HG02763 (cell line): ENCODE results near the gene TINAGL1.

Experiments
- ATAC-seq: cut with Tn5 transposase; IDR thresholded peaks from one replicate; pipeline ENCODE4 v1.9.1; 2021; ENCODE audit warnings: mild to moderate bottlenecking, moderate library complexity; ENCODE audit not compliant: unreplicated experiment

The TINAGL1 gene

GRCh38 chr1:31625561-31626222 lies 49.4 kb downstream of the TINAGL1 start:
- no peak for ATAC-seq

- no peak for ATAC-seq
Measured at GRCh38 chr1:31626223-31627207, 50.2 kb downstream of the TINAGL1 start.

DNA sequence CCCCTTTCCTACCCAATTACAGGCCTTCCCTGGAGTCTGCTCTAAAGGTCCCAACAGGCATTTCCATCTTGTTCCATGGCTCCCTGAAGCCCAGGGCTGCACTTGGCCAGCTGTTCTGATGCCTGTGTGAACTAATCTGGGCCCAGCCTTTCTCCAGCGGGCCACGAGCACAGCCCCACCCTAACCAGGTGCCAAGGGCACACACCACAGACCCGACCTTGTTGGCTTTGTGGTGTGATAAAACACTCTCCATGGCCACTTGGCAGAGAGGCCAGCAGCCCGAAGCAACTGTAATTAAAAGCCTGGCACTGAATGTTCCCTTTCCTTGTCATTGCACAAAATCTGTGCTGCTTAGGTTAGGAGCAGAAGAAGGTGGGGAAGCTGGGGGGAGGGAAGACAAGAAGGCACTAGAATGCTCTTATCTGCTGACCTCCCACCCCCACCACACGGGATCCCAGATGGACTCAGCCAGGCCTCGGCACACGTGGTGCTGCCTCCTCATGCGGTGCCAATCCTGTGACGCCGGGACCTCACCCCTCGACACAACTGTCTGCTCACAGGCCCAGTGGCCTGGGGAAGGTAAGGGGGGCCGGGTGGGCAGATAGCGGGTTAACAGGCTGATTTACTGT lies 51.1 kb downstream of the TINAGL1 start:
- no peak for ATAC-seq

GRCh38 chr1:31627930-31628559 lies 51.7 kb downstream of the TINAGL1 start:
- ATAC-seq = no peak

DNA sequence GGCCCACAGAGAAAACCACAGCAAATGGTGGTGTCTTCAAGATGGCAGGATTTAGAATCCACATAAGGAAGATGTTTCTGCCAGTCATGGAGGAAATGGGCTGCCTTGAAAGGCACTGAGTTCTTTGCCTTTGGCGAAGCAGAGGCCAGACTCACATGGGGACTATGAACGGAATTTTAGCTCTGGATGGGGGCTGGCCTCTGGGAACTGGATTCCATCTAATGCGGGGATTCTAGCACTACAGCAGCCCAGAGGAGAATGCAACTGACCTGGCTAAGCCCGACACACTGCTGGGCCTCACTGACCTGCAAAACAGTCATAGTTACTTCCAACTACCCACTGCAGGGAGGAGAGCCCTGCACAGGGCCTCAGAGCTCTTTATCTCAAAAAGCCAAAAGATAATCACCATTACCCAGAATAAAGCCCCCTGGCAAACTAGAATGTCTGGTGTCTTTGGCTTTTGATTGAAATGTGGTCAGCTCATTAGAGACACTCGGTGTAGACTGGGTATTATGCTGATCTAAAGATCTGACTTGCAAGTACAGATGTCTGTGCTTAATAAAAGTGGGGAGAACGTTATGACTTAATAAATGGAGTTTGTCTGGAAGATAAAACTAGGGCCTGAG lies 52.7 kb downstream of the TINAGL1 start:
- ATAC-seq = no peak

GRCh38 chr1:31632649-31633048 lies 56.3 kb downstream of the TINAGL1 start:
- ATAC-seq = no peak

DNA sequence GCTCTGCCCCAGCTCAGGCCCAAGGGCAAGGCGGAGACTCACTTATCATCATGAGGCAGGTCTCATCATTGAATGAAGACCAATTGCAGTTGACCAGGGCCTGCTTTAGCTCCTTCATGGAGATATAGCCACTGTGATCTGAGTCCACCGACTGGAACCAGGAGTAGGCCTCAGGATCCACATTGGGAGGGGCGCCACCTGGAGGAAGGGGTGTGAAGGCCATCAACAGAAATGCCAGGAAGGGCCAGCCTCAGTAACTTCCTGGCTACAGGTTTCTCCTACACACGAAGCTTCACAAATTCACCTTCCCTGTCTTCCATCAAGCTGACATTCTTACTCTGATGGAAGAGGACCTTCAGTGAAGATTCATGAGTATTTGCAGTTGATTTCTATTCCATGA lies 56.8 kb downstream of the TINAGL1 start:
- ATAC-seq = no peak
